Ishikawa (cell line): ENCODE measurements around the gene CLRN3.

Experiments used
- CEBPB ChIP-seq: IDR thresholded peaks from 2 replicates; pipeline ENCODE4 v1.6.1; 2012
- CREB1 ChIP-seq: IDR thresholded peaks from 2 replicates; pipeline ENCODE4 v1.6.1; 2012; ENCODE audit warnings: low read depth
- EP300 ChIP-seq: IDR thresholded peaks from 2 replicates; pipeline ENCODE4 v1.6.1; 2012; ENCODE audit warnings: borderline replicate concordance
- MAX ChIP-seq: IDR thresholded peaks from 2 replicates; pipeline ENCODE4 v1.6.1; 2012

DNA sequence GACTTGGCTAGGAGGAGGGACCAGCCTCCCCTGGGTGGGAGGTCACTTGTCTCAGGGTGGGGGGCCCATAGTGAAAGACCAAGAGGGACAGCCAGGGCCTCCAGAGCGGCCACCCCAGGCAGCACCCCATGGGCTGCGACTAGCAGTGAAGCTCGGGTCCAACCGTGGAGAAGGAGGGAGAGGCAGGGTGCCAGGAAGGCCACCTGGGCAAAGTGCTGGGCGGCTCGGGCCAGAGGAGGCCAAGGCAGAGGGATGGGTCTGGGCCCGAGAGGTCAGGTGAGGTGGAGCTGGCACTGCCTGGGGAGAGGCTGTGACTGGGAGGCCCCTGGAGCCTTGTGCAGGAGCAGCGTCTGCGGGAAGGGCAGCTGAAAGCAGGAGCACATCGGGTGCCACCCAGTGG lies 41.8 kb downstream of the CLRN3 start:
- TF ChIP-seq CEBPB = no peak
- TF ChIP-seq EP300 = no peak
- TF ChIP-seq MAX = no peak
- TF ChIP-seq CREB1 = no peak
